IgD-negative memory B cell (primary cell): ENCODE measurements around the gene FBXL7. TPM values are rescaled to one million over a fixed set of nuclear protein-coding genes. Genes with fewer than 3 reads are reported as not detected.
"Not testable (repeated sequence)": the region's sequence is repeated elsewhere in the genome, so short reads cannot be mapped to it uniquely, and the experiment has no call there.

Source experiments
- H3K27ac Mint-ChIP-seq, 3 donors: one replicate each; pipeline ENCODE4 v1.8.0; 2020 to 2022; ENCODE audit warnings: mild to moderate bottlenecking in 3 of 3, mixed read lengths in 3 of 3, moderate library complexity in 1 of 3
- H3K27me3 Mint-ChIP-seq: one replicate; pipeline ENCODE4 v1.8.0; 2021; ENCODE audit warnings: mixed read lengths
- H3K36me3 Mint-ChIP-seq: one replicate; pipeline ENCODE4 v1.8.0; 2020; ENCODE audit warnings: mild to moderate bottlenecking, mixed read lengths
- H3K4me1 Mint-ChIP-seq, 3 donors: one replicate each; pipeline ENCODE4 v1.8.0; 2020 to 2022; ENCODE audit warnings: mixed read lengths in 3 of 3, mild to moderate bottlenecking in 1 of 3
- H3K4me3 Mint-ChIP-seq, 4 donors: one replicate each; pipeline ENCODE4 v1.8.0; 2020 to 2022; ENCODE audit warnings: mild to moderate bottlenecking in 4 of 4, mixed read lengths in 4 of 4, moderate library complexity in 3 of 4
- H3K9me3 Mint-ChIP-seq, 3 donors: one replicate each; pipeline ENCODE4 v1.8.0; 2020 to 2021; ENCODE audit warnings: mixed read lengths in 3 of 3, mild to moderate bottlenecking in 1 of 3
- polyA plus RNA-seq: library from polyadenylated mRNA; unstranded; fragments of 300-500 nt; fragmentation: Illumina TruSeq; gene quantifications from one replicate; pipeline ENCODE4 v1.2.3, GENCODE V29; 2021

The FBXL7 gene
- polyA plus RNA-seq, 1 donor from 2014 or later: not detected

DNA sequence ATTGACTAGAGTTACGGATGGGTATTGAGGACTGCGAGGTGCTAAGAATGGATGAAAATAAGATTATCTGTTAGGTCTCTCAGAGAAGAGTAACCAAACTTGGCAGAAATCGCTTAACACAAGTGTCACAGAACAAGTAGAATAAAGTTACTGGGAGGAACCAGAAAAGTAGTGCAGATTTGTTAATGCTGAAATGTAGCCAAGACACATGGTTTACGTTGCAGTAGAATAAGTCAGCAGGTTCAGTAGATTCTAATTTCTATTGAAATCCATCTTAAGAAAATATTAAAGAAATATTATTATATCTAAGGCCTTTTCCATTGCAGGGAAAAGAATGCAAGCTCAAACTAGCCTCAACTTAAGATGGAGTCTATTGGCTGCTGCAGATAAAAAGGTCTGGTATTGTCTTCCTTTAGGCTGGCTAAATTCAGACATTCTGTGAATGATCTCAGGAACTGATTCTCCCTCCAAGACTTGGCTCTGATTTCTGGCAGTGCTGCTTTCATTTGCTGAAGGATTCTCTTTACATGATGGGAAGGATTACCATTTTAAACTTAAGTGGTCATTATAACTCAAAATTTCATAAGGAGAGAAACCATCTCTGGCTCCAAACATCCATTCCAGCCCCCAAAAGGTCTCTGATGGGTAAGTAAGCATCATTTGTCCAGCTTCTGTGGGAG lies 364.7 kb downstream of the FBXL7 start:
- no peak overlapping the region for H3K27ac Mint-ChIP-seq
- no peaks in the 10 kb centered on the region for H3K36me3 Mint-ChIP-seq
- no peaks in the 10 kb centered on the region for H3K4me1 Mint-ChIP-seq
- H3K9me3 Mint-ChIP-seq: peaks cover 0 to 10% (median 5%) of the 10 kb centered on the region in 3 donors
- no peaks in the 10 kb centered on the region for H3K27me3 Mint-ChIP-seq
- H3K4me3 Mint-ChIP-seq: no peak overlapping the region

DNA sequence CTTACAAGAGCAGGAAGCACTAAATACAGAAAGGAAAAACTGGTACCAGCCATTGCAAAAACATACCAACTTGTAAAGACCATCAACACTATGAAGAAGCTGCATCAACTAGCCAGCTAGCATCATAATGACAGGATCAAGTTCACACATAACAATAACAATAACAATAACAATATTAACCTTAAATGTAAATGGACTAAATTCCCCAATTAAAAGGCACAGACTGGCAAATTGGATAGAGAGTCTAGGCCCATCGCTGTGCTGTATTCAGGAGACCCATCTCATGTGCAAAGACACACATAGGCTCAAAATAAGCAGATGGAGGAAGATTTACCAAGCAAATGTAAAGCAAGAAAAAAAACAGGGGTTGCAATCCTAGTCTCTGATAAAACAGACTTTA lies 372.3 kb downstream of the FBXL7 start:
- H3K27me3 Mint-ChIP-seq, H3K27ac Mint-ChIP-seq, H3K4me3 Mint-ChIP-seq, H3K36me3 Mint-ChIP-seq, H3K4me1 Mint-ChIP-seq: not testable (repeated sequence)
- H3K9me3 Mint-ChIP-seq: peaks cover 7 to 20% (median 16%) of the 10 kb centered on the region in 3 donors

DNA sequence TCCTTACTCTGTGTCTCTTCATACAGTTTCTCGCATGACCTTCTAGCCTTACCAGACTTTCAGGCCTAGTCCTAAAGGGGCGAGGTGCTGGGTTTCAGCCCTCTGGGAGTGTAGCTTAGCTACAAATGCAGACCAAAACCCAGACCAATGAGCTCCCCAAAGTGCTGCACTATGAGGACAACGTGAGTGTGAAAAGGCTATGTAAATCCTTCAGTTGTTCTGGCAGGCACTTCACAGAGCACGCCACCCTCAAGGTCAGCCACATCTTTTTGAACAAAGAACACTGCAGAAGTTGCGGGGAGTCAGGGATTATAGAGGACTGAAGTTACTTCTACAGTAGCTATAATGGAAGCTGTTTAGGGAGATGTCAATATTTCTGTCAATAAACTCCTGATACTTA lies 377.9 kb downstream of the FBXL7 start:
- no peak overlapping the region for H3K4me3 Mint-ChIP-seq
- no peak overlapping the region for H3K27ac Mint-ChIP-seq
- H3K4me1 Mint-ChIP-seq: no peaks in the 10 kb centered on the region
- no peaks in the 10 kb centered on the region for H3K27me3 Mint-ChIP-seq
- H3K9me3 Mint-ChIP-seq: peaks cover 4 to 13% (median 6%) of the 10 kb centered on the region in 3 donors
- peaks cover 1% of the 10 kb centered on the region for H3K36me3 Mint-ChIP-seq

DNA sequence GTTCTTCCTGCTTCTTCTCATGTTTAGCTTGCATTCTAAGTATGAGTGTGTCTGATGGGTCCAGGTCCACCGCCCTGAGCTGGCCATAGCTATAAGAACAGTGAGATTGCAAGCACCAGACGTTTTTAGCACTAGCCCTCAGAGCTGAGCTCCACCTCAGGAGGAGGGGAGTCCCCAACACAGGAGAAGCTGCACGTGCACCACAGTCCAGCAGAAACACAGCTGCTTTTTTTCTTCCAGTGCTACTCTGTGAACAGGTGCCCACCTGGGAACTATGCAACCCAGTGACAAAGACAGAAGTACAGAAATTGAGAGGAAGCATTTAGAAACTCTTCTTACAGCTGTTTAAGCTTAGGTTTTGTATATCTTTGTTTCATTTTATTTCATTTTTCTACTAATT lies 380.2 kb downstream of the FBXL7 start:
- no peak overlapping the region for H3K27ac Mint-ChIP-seq
- peaks cover 4 to 6% (median 4%) of the 10 kb centered on the region in 3 donors for H3K9me3 Mint-ChIP-seq
- H3K27me3 Mint-ChIP-seq: no peaks in the 10 kb centered on the region
- H3K4me3 Mint-ChIP-seq: no peak overlapping the region
- no peaks in the 10 kb centered on the region for H3K4me1 Mint-ChIP-seq
- H3K36me3 Mint-ChIP-seq: no peaks in the 10 kb centered on the region

DNA sequence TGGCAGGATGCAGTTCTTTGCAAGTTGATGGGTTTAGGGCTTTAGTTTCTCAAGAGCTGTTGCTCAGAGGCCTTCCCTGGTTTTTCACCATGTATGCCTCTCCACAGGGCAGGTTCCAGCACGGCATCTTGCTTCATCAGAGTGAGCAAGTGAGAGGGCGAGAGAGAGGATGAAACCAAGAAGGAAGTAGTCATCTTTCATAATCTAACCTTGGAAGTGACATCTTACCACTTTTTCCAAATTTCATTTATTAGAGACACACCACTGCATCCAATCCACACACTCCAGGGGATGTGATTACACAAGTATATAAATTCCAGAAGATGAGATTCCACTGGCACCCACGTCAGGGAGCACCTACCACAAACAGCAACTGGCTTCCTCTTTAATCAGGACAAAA lies 385.2 kb downstream of the FBXL7 start:
- H3K9me3 Mint-ChIP-seq: peaks cover 4 to 9% (median 4%) of the 10 kb centered on the region in 3 donors
- H3K36me3 Mint-ChIP-seq: no peaks in the 10 kb centered on the region
- H3K27me3 Mint-ChIP-seq: no peaks in the 10 kb centered on the region
- H3K27ac Mint-ChIP-seq: no peak overlapping the region
- H3K4me3 Mint-ChIP-seq: no peak overlapping the region
- no peaks in the 10 kb centered on the region for H3K4me1 Mint-ChIP-seq

DNA sequence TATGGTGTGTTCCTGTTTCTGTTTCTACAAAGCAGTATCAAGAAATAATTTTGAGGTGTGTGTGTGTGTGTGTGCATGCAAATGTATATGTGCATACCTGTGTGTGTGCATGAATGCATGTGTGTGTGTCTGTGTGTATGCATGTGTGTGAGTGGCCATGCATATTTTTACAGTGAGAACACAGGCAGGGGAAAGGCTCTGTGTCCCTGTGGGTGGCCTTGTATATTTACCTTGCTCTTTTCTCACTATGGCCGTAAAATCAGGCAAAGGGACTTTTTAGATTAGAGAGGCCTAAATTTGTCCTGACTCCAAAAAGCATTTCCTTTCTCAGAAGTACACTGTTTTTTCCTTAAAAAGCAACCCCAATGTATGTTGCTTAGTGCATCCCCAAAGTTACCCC lies 386.2 kb downstream of the FBXL7 start:
- Mint-ChIP-seq H3K4me3 (no peak overlapping the region), H3K4me1 (no peaks in the 10 kb centered on the region), H3K36me3 (no peaks in the 10 kb centered on the region), H3K27me3 (no peaks in the 10 kb centered on the region), H3K27ac (no peak overlapping the region), H3K9me3 (peaks cover 3 to 9% (median 5%) of the 10 kb centered on the region in 3 donors)

DNA sequence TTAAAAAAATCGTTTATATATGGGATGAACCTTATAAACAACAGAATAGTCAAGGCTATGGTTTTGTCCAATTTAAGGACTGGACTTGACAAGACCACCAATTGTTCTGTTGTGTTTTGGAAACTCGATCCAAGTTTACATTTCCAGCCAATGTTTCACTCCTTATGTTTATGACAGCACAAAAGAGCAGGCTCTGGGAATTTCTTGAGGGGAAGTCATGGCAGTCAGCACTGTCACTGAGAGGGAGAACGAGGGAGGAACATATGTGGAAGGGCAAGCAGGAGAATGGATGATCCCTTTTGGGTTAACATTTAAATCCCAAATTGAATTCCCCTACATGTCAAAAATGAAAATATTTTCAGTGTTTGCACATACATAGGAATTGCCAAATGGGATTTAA lies 387.1 kb downstream of the FBXL7 start:
- Mint-ChIP-seq H3K9me3 (peaks cover under 1 to 6% (median 4%) of the 10 kb centered on the region in 3 donors), H3K27me3 (no peaks in the 10 kb centered on the region), H3K4me1 (no peaks in the 10 kb centered on the region), H3K36me3 (no peaks in the 10 kb centered on the region), H3K4me3 (no peak overlapping the region), H3K27ac (no peak overlapping the region)

DNA sequence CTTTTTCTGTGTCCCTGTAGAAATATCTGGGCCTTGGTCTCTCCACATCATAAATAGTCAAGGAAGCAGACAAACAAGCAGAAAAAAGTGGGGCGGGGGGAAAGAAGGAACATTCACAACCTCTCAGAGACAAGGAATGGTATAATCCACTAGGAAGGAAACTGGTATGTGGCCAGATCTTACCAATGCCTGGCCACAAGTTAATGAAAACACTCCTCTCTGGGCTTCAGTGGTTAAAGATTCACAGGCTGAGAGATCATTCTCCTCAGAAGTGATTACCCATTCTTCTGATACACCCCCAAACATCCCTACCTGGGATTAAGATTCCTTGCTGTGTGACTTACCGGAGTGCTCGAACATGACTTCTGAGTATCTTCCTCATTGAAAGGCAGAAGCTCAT lies 389.0 kb downstream of the FBXL7 start:
- Mint-ChIP-seq H3K27ac (no peak overlapping the region), H3K27me3 (no peaks in the 10 kb centered on the region), H3K9me3 (peaks cover 3 to 6% (median 4%) of the 10 kb centered on the region in 3 donors), H3K4me1 (no peaks in the 10 kb centered on the region), H3K4me3 (no peak overlapping the region), H3K36me3 (no peaks in the 10 kb centered on the region)

DNA sequence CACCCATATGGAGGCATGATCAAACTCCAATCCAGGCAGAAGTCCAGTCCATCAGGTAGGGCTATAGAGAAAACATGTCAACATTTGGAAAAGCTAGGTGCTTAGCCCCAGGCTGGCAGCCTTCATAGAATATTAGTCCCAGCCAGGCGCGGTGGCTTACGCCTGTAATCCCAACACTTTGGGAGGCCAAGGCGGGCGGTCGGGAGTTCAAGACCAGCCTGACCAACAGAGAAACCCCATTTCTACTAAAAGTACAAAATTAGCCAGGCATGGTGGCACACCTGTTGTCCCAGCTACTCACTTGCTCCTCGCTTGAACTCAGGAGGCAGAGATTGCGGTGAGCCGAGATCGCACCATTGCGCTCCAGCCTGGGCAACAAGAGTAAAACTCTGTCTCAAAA lies 393.9 kb downstream of the FBXL7 start:
- no peaks in the 10 kb centered on the region for H3K4me1 Mint-ChIP-seq
- no peak overlapping the region for H3K27ac Mint-ChIP-seq
- no peak overlapping the region for H3K4me3 Mint-ChIP-seq
- H3K27me3 Mint-ChIP-seq: no peaks in the 10 kb centered on the region
- no peaks in the 10 kb centered on the region for H3K36me3 Mint-ChIP-seq
- peaks cover 3 to 5% (median 5%) of the 10 kb centered on the region in 3 donors for H3K9me3 Mint-ChIP-seq

DNA sequence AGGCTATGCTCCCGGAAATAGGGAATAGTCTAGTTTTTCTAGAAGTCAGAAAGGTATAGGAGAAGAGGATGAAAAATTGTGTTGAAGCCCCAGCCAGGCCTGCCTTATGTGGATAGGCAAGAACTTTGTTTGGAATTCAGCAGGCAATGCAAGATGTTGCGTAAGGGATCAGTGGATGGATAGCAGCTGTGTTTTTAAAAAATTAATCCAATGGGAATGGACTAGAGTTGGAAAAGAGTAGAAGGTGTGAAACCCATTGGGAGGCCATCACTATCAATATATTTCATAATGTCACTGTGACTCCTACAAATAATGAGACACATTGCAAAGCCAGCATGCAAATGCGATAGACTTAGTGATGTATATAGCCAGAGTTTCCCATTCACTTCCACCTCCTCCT lies 397.7 kb downstream of the FBXL7 start:
- no peak overlapping the region for H3K27ac Mint-ChIP-seq
- peaks cover 2 to 3% (median 3%) of the 10 kb centered on the region in 3 donors for H3K9me3 Mint-ChIP-seq
- no peaks in the 10 kb centered on the region for H3K27me3 Mint-ChIP-seq
- no peaks in the 10 kb centered on the region for H3K36me3 Mint-ChIP-seq
- no peaks in the 10 kb centered on the region for H3K4me1 Mint-ChIP-seq
- H3K4me3 Mint-ChIP-seq: no peak overlapping the region

DNA sequence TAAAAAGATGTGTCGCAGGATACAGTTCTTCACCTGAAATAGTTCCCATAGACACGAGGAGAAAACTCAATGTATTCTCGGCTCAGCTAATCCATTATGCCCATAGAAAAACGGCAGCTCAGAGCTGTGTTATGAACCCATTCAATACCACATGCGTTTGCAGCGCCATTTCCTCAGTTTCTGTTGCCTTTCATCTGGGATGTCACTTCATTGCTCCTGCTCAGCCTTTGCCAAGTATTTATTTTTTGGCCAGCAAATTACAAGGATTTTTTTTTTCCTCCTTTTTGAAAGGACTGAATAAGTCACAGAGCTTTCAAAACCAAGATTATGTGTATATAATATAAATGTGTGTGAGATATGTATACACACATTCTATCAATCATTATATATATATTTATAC lies 398.7 kb downstream of the FBXL7 start:
- no peaks in the 10 kb centered on the region for H3K4me1 Mint-ChIP-seq

DNA sequence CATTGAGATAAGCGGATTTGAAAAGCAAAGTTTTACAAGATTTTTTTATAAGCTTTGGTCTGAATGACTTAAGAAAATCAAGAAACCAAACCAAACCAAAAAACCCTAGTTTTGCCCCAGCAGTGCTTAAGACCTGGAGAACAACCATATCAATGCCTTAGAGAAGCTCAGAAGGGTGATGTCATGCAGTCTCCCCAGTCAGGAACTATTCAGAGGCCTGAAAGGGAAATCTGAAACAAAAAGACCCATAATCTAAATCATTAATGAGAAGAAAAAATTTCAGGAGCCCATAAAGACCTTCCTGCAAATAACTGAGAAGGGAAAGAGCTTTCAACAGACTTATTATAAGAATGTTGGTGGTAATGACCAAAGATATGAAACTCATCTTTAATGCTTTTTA lies 399.5 kb downstream of the FBXL7 start:
- Mint-ChIP-seq H3K4me3 (no peak overlapping the region), H3K4me1 (no peaks in the 10 kb centered on the region), H3K36me3 (no peaks in the 10 kb centered on the region), H3K27me3 (no peaks in the 10 kb centered on the region), H3K27ac (no peak overlapping the region), H3K9me3 (peaks cover 3 to 6% (median 3%) of the 10 kb centered on the region in 3 donors)

More for the DNA sequence above, 398.7 kb downstream of the FBXL7 start:
- Mint-ChIP-seq H3K36me3 (no peaks in the 10 kb centered on the region), H3K27ac (no peak overlapping the region), H3K4me3 (no peak overlapping the region), H3K9me3 (peaks cover 3 to 6% (median 3%) of the 10 kb centered on the region in 3 donors), H3K27me3 (no peaks in the 10 kb centered on the region)

DNA sequence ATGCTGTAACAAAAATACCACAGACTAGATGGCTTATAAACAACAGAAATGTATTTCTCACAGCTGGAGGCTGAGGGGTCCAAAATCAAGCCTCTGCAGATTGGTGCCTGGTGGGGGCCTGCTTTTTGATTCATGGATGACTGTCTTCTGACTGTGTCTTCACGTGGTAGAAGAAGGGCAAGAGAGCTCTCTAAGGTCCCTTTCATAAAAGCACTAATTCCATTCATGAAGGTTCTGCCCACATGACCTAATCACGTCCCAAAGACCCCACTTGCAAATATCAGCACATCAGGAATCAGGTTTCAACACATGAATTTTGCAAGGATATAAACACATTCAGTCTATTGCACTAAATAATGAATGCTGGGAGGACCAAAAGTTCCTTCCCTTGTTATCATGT lies 401.2 kb downstream of the FBXL7 start:
- H3K27me3 Mint-ChIP-seq: no peaks in the 10 kb centered on the region
- no peaks in the 10 kb centered on the region for H3K4me1 Mint-ChIP-seq
- peaks cover 3 to 6% (median 3%) of the 10 kb centered on the region in 3 donors for H3K9me3 Mint-ChIP-seq
- no peaks in the 10 kb centered on the region for H3K36me3 Mint-ChIP-seq
- no peak overlapping the region for H3K27ac Mint-ChIP-seq
- H3K4me3 Mint-ChIP-seq: no peak overlapping the region

DNA sequence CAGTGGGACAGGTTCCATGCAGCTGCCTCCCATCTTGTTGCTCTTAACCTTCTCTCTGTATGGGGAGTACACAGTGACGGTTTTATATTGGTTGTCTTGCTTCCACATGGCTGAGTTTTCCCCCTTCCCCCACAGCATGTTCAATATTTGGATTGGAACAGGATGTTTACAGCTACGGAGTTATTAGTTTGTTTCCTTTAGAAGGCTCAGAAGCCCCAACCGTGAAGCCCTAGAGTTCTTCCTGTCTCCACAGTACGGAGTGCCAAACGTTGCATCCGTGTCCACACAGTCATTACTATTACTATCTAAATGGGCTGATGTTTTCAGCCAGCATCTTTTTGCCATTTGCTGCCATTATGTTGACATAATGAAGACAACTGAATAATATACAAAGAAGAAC lies 402.1 kb downstream of the FBXL7 start:
- Mint-ChIP-seq H3K4me1 (no peaks in the 10 kb centered on the region), H3K27me3 (no peaks in the 10 kb centered on the region), H3K36me3 (no peaks in the 10 kb centered on the region), H3K27ac (no peak overlapping the region), H3K4me3 (no peak overlapping the region), H3K9me3 (peaks cover 3 to 6% (median 3%) of the 10 kb centered on the region in 3 donors)

DNA sequence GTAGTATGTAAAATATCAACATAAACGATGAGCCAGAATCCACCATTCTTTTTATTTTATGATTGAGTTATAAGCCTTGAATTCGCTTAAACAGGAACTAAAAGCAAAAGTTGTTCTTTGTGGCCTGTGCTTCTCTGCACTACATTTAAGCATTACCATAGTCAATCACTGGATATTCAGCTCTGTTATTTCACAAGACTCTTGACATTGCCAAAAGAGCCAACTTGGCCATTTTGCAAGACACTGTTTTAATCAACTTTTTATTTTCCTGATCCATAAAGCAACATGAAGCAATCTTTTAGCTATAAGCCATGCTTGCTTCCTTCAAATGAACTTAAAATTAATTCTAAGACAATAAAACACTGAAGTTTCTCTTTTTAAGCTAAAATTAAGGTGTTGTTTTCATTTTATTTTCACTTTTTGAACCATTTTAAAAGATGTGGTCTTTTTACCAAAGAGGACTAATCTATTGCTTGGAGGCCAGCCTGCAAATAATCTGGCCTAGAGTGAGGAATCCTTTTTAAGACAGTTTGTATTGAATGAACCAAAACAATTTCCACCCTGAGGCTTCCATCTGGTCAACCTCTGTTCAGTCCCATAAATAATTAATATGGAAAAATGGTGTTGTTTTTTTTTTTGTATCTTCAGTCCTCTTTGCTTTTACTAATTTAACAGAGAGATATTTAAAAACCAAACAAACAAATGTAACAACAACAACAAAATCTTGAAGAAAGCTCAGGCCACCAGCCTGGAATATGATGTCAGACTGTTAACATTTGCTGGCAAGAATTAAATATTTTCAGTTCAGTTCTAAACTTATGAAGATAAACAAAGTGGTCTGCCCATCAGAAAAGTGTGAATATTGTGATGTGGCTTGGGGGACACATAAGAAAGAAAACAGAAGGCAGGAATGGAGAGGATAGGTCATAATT lies 405.2 kb downstream of the FBXL7 start:
- H3K27ac Mint-ChIP-seq: no peak overlapping the region
- H3K27me3 Mint-ChIP-seq: no peaks in the 10 kb centered on the region
- no peaks in the 10 kb centered on the region for H3K4me1 Mint-ChIP-seq
- peaks cover 0 to 6% (median 1%) of the 10 kb centered on the region in 3 donors for H3K9me3 Mint-ChIP-seq
- H3K36me3 Mint-ChIP-seq: no peaks in the 10 kb centered on the region
- no peak overlapping the region for H3K4me3 Mint-ChIP-seq
